Stimulated activated CD8-positive, alpha-beta memory T cell treated with anti-CD3 and anti-CD28 coated beads, Interleukin-15, amount 100 ng/mL, for 1 hour (primary cell): ENCODE measurements around the gene RNF114.
"Not testable (repeated sequence)": the region's sequence is repeated elsewhere in the genome, so short reads cannot be mapped to it uniquely, and the experiment has no call there.

Source experiments
- DNase-seq: peaks from one replicate; pipeline ENCODE4 v3.0.0-alpha.2; 2020; ENCODE audit warnings: low read depth

RNF114 gene

GRCh38 chr20:49987015-49987867 is 51.0 kb downstream of the RNF114 start:
- DNase-seq: no peak

GRCh38 chr20:49987868-49988690 is 51.9 kb downstream of the RNF114 start:
- no peak for DNase-seq

GRCh38 chr20:49989234-49990065 is 53.3 kb downstream of the RNF114 start:
- DNase-seq: no peak

GRCh38 chr20:49990271-49990720 is 54.1 kb downstream of the RNF114 start:
- no peak for DNase-seq

GRCh38 chr20:49993301-49993751 is 57.1 kb downstream of the RNF114 start:
- no peak for DNase-seq

- no peak for DNase-seq
These were observed 59.4 kb downstream of the RNF114 start for GRCh38 chr20:49995586-49995985.

- not testable (repeated sequence) for DNase-seq
These were observed 62.4 kb downstream of the RNF114 start for GRCh38 chr20:49998478-49999188.

GRCh38 chr20:49999329-49999728 is 63.1 kb downstream of the RNF114 start:
- DNase-seq: no peak

- not testable (repeated sequence) for DNase-seq
These were observed 64.5 kb downstream of the RNF114 start for GRCh38 chr20:50000548-50001222.

- no peak for DNase-seq
These were observed 65.7 kb downstream of the RNF114 start for GRCh38 chr20:50001784-50002311.

- DNase-seq: no peak
These were observed 67.1 kb downstream of the RNF114 start for GRCh38 chr20:50003253-50003656.
